Vagina (tissue), 2 donors: ENCODE data around the gene MYOZ3. TPM values are rescaled to one million over a fixed set of nuclear protein-coding genes. Genes with fewer than 3 reads are reported as not detected.

Experiments used
- DNase-seq, 2 donors: peaks; one replicate each; pipeline ENCODE4 v3.0.0-alpha.2; 2017; ENCODE audit errors: extremely low spot score in 2 of 2
- H3K27ac ChIP-seq: fragments of 200-600 bp; sonication (generic); one replicate; pipeline ENCODE4 v1.5.1; 2019
- H3K27me3 ChIP-seq: fragments of 200-600 bp; sonication (generic); one replicate; pipeline ENCODE4 v1.5.1; 2019
- H3K36me3 ChIP-seq, 2 donors: fragments of 200-600 bp; sonication (generic); one replicate each; pipeline ENCODE4 v1.5.1; 2017 to 2019
- H3K4me1 ChIP-seq: fragments of 200-600 bp; sonication (generic); one replicate; pipeline ENCODE4 v1.5.1; 2019
- H3K4me3 ChIP-seq, 2 donors: fragments of 200-600 bp; sonication (generic); 1 replicate in 1 of 2; 2 replicates in 1 of 2; pipeline ENCODE4 v1.5.1; 2016 to 2019
- H3K9me3 ChIP-seq: fragments of 200-600 bp; sonication (generic); one replicate; pipeline ENCODE4 v1.5.1; 2019
- POLR2A ChIP-seq, 2 donors: fragments of 450-650 bp; IDR thresholded peaks; one replicate each; pipeline ENCODE4 v1.6.1; 2017; ENCODE audit warnings: antibody characterized with exemption in 2 of 2, mild to moderate bottlenecking in 2 of 2, moderate library complexity in 2 of 2
- POLR2AphosphoS5 ChIP-seq, 2 donors: sonication (generic); formaldehyde crosslinking; IDR thresholded peaks; one replicate each; pipeline ENCODE4 v1.9.0; 2017; ENCODE audit warnings: antibody characterized with exemption in 2 of 2, mild to moderate bottlenecking in 2 of 2, low read depth in 1 of 2; ENCODE audit not compliant: insufficient read depth in 1 of 2
- intact Hi-C: fragments of 100-400 bp; cut with DNase I; formaldehyde crosslinking; loops from one replicate; pipeline ENCODE4 v1.15.1; 2023
- total RNA-seq: library from RNA; depleted of rRNA; stranded (reverse); fragments of >200 nt; gene quantifications from one replicate; pipeline ENCODE4 v1.2.3, GENCODE V29; 2016
- TF ChIP-seq, protein P1 (sequence below), 3 experiments: fragments of 450-650 bp in 2 of 3; fragments of 200-600 bp in 1 of 3; sonication (generic) in 1 of 3; IDR thresholded peaks; one replicate each; pipeline ENCODE4 v1.5.1; 2017 to 2019; ENCODE audit warnings: antibody characterized with exemption in 3 of 3, mild to moderate bottlenecking in 2 of 3, moderate library complexity in 2 of 3

MYOZ3 gene
- total RNA-seq, 1 donor from 2014 or later, result not detected

DNA sequence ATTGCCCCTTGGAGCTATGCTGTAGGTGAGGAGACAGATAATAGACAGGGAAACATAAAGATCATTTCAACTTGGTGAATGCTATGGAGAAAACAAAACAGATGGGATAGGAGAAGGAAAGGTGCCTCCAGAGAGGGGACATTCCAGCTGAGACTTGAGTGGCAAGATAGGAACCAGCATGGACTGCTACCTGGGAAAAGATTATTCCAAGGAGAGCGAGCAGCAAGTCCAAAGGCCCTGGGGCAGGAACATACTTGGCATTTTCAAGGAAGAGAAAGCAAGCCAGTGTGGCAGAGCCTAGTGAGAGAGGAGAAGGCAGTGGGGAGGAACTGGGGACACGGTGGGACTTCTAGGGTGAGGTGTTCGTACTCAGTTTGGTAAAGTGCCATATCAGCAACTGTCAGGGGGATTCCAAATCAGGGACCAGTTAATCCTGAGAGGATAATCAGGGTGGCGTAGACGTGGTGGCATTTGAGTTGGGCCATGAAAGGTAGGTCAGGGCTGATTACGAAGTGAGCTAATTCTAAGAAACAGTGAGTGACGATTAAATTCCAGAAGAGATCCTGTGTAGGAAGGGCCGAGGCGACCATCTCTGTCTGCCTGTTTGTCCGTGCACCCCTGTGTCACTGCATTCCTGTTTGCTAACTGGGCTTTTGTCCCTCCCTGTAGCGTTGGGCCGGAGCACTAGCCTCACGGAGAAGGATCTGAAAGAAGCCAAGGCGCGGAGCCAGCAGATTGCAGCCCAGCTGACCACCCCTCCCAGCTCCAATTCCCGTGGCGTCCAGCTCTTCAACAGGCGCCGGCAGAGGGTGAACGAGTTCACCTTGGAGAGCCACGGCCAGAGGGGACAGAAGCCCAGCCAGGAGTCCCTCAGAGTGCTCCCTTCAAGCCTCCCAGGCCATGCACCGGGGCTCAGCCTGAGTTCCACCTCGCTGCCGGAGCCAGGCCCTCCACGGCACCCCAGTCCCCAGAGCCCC is 13.5 kb upstream of the MYOZ3 start:
- Histone ChIP-seq H3K36me3 (no peaks in the 10 kb centered on the region), H3K27me3 (no peaks in the 10 kb centered on the region), H3K4me3 (no peak overlapping the region), H3K27ac (no peak overlapping the region), H3K4me1 (peaks cover 34% of the 10 kb centered on the region), H3K9me3 (no peaks in the 10 kb centered on the region)
- intact Hi-C loops, result no loop called here
- TF ChIP-seq POLR2AphosphoS5 (IDR thresholded peaks at IDR 0.05; ENCODE audit: insufficient read depth in 1 of 2, low read depth in 1 of 2) (no peak), POLR2A (IDR thresholded peaks at IDR 0.05) (no peak)
- TF ChIP-seq, protein P1, sequence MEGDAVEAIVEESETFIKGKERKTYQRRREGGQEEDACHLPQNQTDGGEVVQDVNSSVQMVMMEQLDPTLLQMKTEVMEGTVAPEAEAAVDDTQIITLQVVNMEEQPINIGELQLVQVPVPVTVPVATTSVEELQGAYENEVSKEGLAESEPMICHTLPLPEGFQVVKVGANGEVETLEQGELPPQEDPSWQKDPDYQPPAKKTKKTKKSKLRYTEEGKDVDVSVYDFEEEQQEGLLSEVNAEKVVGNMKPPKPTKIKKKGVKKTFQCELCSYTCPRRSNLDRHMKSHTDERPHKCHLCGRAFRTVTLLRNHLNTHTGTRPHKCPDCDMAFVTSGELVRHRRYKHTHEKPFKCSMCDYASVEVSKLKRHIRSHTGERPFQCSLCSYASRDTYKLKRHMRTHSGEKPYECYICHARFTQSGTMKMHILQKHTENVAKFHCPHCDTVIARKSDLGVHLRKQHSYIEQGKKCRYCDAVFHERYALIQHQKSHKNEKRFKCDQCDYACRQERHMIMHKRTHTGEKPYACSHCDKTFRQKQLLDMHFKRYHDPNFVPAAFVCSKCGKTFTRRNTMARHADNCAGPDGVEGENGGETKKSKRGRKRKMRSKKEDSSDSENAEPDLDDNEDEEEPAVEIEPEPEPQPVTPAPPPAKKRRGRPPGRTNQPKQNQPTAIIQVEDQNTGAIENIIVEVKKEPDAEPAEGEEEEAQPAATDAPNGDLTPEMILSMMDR (IDR thresholded peaks at IDR 0.05), result no peak
- DNase-seq, result no peak

DNA sequence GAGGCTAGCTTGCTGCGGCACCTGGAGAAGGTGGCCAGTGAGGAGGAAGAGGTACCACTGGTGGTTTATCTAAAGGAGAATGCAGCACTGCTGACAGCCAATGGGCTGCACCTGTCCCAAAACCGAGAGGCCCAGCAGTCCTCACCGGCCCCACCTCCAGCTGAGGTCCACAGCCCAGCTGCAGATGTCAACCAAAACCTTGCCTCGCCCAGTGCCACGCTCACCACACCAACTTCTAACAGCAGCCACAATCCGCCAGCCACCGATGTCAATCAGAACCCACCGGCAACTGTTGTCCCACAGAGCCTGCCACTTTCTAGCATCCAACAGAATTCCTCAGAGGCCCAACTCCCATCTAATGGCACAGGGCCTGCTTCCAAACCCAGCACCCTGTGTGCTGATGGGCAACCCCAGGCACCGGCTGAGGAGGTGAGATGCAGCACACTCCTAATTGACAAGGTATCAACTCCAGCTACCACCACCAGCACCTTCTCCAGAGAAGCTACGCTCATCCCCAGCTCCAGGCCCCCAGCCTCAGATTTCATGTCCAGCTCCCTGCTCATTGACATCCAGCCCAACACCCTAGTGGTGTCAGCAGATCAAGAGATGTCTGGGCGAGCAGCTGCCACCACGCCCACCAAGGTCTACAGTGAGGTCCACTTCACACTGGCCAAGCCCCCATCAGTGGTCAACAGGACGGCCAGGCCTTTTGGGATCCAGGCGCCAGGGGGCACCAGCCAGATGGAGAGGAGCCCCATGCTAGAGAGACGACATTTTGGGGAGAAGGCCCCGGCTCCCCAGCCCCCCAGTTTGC is 12.6 kb upstream of the MYOZ3 start:
- H3K27me3 ChIP-seq, result no peaks in the 10 kb centered on the region
- no peaks in the 10 kb centered on the region for H3K9me3 ChIP-seq
- intact Hi-C loops, result no loop called here
- H3K36me3 ChIP-seq, result no peaks in the 10 kb centered on the region
- no peak overlapping the region for H3K4me3 ChIP-seq
- peaks cover 31% of the 10 kb centered on the region for H3K4me1 ChIP-seq
- no peak overlapping the region for H3K27ac ChIP-seq
- TF ChIP-seq, protein P1 (IDR thresholded peaks at IDR 0.05), result no peak
- TF ChIP-seq POLR2A (IDR thresholded peaks at IDR 0.05) (no peak), POLR2AphosphoS5 (IDR thresholded peaks at IDR 0.05; ENCODE audit: insufficient read depth in 1 of 2, low read depth in 1 of 2) (no peak)
- no peak for DNase-seq

DNA sequence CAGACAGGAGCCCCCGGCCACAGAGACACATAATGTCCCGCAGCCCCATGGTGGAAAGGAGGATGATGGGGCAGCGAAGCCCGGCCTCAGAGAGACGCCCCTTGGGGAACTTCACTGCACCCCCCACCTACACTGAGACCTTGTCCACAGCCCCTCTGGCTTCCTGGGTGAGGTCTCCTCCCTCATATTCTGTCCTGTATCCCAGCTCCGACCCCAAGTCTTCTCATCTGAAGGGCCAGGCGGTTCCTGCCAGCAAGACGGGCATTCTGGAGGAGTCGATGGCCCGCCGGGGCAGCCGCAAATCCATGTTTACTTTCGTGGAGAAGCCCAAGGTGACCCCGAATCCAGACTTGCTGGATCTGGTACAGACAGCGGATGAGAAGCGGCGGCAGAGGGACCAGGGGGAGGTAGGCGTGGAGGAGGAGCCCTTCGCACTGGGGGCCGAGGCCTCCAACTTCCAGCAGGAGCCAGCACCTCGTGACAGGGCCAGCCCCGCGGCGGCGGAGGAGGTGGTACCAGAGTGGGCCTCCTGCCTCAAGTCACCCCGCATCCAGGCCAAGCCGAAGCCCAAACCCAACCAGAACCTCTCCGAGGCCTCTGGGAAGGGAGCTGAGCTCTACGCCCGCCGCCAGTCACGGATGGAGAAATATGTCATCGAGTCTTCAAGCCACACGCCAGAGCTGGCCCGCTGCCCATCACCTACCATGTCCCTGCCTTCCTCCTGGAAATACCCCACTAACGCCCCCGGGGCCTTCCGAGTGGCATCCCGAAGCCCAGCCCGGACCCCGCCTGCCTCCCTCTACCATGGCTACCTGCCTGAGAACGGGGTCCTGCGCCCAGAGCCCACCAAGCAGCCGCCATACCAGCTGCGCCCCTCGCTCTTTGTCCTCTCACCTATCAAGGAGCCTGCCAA is 11.7 kb upstream of the MYOZ3 start:
- Histone ChIP-seq H3K27me3 (no peaks in the 10 kb centered on the region), H3K27ac (no peak overlapping the region), H3K4me3 (no peak overlapping the region), H3K36me3 (no peaks in the 10 kb centered on the region), H3K4me1 (peaks cover 25% of the 10 kb centered on the region), H3K9me3 (no peaks in the 10 kb centered on the region)
- TF ChIP-seq POLR2AphosphoS5 (IDR thresholded peaks at IDR 0.05; ENCODE audit: insufficient read depth in 1 of 2, low read depth in 1 of 2) (no peak), POLR2A (IDR thresholded peaks at IDR 0.05) (no peak)
- TF ChIP-seq, protein P1 (IDR thresholded peaks at IDR 0.05), result no peak
- intact Hi-C loops, result no loop called here
- no peak for DNase-seq

DNA sequence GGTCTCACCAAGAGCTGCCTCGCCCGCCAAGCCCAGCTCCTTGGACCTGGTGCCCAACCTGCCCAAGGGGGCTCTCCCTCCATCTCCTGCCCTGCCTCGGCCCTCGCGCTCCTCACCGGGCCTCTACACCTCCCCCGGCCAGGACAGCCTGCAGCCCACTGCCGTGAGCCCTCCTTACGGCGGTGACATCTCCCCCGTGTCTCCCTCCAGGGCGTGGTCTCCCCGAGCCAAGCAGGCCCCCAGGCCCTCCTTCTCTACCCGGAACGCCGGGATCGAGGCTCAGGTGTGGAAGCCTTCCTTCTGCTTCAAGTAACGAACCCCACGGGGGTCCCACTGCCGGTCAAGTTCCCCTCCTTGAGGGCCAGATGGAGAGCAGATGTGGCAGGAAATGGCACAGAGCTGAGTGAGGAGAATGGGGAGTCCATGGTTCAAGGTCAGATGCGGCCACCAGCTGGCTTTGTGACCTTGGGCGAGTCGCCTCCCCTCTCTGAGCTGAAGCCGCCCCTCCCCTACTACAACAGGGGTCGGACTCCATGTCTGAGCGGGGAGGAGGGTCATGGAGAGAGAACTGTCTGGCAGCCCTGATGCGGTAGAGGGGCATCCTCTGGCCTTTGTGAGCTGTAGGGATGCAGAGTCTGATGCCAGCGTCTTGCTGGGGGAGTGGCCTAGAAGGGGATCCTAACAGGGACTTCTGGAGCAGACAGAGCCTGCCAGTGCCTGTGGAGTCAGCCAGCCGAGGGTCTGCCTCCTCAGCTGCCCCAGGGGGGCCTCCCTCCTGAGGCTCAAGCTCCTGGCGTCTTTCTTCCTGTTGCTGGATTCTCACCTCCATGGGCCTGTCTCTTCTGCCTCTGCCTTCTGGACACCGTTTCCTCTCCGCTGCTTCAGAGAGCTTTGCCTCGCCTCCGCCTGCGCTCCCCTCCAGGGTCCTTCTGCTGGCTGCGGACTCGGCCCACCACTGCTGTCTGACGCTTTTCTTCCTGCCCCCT is 10.7 kb upstream of the MYOZ3 start:
- H3K27ac ChIP-seq, result no peak overlapping the region
- intact Hi-C loops, result no loop called here

More for the DNA sequence above, 10.7 kb upstream of the MYOZ3 start:
- no peak for TF ChIP-seq POLR2AphosphoS5 (IDR thresholded peaks at IDR 0.05; ENCODE audit: insufficient read depth in 1 of 2, low read depth in 1 of 2)
- TF ChIP-seq, protein P1 (IDR thresholded peaks at IDR 0.05), result no peak
- TF ChIP-seq POLR2A (IDR thresholded peaks at IDR 0.05), result no peak
- no peak overlapping the region for H3K4me3 ChIP-seq
- no peaks in the 10 kb centered on the region for H3K9me3 ChIP-seq
- H3K4me1 ChIP-seq, result peaks cover 16% of the 10 kb centered on the region
- DNase-seq, result no peak
- H3K27me3 ChIP-seq, result no peaks in the 10 kb centered on the region
- no peaks in the 10 kb centered on the region for H3K36me3 ChIP-seq
